Progenitor cell of endocrine pancreas (in vitro differentiated cells): ENCODE results near the gene RNF217. TPM values are rescaled to one million over a fixed set of nuclear protein-coding genes. Genes with fewer than 3 reads are reported as not detected.

ENCODE experiments used
- DNase-seq: peaks from one replicate; pipeline ENCODE4 v3.0.0; 2021; ENCODE audit warnings: low spot score; ENCODE audit not compliant: unreplicated experiment
- H3K27ac Mint-ChIP-seq: 2 replicates; pipeline ENCODE4 v1.8.0; 2021; ENCODE audit warnings: mild to moderate bottlenecking, moderate library complexity, mixed read lengths
- H3K27me3 Mint-ChIP-seq: 2 replicates; pipeline ENCODE4 v1.8.0; 2021; ENCODE audit warnings: mixed read lengths
- H3K36me3 Mint-ChIP-seq: 2 replicates; pipeline ENCODE4 v1.8.0; 2022; ENCODE audit warnings: mixed read lengths; ENCODE audit not compliant: insufficient read depth
- H3K4me1 Mint-ChIP-seq: 2 replicates; pipeline ENCODE4 v1.8.0; 2021; ENCODE audit warnings: low read depth, mixed read lengths
- H3K4me3 Mint-ChIP-seq: 2 replicates; pipeline ENCODE4 v1.8.0; 2021; ENCODE audit warnings: low read depth, mild to moderate bottlenecking, moderate library complexity, mixed read lengths
- H3K9me3 Mint-ChIP-seq: 2 replicates; pipeline ENCODE4 v1.8.0; 2021; ENCODE audit warnings: low read depth, mixed read lengths
- total RNA-seq: library from RNA; stranded (reverse); gene quantifications from 2 replicates; pipeline ENCODE4 v1.2.1, GENCODE V29; 2021
- TF ChIP-seq, protein P1 (sequence below): fragments of 200-600 bp; sonication (generic); IDR thresholded peaks from one replicate; pipeline ENCODE4 v1.5.0; 2021; ENCODE audit warnings: antibody characterized with exemption, mild to moderate bottlenecking; ENCODE audit not compliant: unreplicated experiment

Gene RNF217
- total RNA-seq, 1 donor from 2014 or later, result 22.6 TPM

DNA sequence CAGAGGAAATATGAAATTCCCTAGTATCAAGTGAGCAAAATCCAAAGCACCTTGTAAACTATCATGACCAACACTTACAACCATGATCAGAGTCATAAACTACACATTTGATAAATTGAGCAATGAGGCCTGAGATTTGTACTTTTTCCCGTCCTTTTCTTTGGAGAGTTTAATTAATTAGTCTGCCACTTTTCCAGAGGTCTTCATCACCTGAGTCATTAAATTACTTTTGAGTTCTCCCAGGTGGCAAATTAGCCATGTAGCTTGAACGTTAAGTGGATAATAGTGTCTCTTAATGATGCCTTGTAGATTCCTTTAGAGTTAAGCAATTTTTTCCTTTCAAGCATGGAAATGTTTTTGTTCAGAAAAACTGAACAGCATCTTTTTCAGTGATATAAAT, 75.6 kb downstream of the RNF217 start:
- Mint-ChIP-seq H3K4me1 (peaks cover 1% of the 10 kb centered on the region), H3K9me3 (peaks cover 4% of the 10 kb centered on the region), H3K4me3 (no peak overlapping the region), H3K36me3 (peaks cover 1% of the 10 kb centered on the region), H3K27ac (no peak overlapping the region), H3K27me3 (no peaks in the 10 kb centered on the region)
- no peak for DNase-seq
- TF ChIP-seq, protein P1, sequence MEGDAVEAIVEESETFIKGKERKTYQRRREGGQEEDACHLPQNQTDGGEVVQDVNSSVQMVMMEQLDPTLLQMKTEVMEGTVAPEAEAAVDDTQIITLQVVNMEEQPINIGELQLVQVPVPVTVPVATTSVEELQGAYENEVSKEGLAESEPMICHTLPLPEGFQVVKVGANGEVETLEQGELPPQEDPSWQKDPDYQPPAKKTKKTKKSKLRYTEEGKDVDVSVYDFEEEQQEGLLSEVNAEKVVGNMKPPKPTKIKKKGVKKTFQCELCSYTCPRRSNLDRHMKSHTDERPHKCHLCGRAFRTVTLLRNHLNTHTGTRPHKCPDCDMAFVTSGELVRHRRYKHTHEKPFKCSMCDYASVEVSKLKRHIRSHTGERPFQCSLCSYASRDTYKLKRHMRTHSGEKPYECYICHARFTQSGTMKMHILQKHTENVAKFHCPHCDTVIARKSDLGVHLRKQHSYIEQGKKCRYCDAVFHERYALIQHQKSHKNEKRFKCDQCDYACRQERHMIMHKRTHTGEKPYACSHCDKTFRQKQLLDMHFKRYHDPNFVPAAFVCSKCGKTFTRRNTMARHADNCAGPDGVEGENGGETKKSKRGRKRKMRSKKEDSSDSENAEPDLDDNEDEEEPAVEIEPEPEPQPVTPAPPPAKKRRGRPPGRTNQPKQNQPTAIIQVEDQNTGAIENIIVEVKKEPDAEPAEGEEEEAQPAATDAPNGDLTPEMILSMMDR, result no peak

DNA sequence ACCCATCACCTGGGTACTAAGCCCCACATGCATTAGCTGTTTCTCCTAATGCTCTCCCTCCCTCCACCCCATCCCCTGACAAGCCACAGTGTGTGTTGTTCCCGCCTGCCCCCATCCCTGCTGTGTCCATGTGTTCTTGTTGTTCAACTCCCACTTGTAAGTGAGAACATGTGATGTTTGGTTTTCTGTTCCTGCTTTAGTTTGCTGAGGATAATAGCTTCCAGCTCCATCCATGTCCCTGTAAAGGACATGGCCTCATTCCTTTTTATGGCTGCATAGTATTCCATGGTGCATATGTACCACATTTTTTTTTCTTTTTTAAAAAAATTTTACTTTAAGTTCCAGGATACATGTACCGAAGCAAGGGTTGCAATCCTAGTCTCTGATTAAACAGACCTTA, 76.7 kb downstream of the RNF217 start:
- Mint-ChIP-seq H3K27me3 (no peaks in the 10 kb centered on the region), H3K9me3 (peaks cover 4% of the 10 kb centered on the region), H3K4me3 (no peak overlapping the region), H3K27ac (no peak overlapping the region), H3K4me1 (peaks cover 1% of the 10 kb centered on the region), H3K36me3 (peaks cover 1% of the 10 kb centered on the region)
- TF ChIP-seq, protein P1, result no peak
- DNase-seq, result no peak

DNA sequence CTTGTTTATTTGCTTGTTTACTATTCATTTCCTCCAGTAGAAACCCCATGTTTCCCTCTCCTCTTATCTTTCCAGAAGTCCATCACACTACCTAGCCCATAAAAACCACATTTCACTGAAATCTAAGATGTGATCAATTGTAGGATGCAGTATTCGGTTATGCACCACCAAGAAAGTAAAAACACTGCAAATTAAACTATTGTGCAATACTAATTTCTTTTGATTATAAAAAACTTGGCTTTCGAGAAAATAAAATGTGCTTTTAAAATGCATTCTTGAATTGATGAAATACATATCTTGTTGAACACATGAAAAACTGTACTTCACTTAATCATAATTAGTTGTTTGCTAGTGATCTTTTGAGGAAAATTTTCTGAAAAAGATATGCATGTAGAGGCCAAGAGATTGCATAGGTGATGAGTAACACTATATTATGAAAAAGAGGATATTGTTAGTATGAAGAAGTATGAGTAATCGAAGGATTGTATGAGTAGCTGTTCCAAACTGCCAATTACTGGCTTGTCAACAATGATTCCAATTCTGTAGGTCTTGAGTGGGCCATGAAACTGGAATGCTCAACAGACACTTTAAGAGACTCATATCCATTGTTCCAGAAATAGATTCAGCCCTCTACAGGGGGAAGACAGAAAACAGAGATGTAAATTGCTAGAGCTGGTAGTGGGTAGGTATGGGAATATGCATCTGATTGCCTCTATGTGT, 79.7 kb downstream of the RNF217 start:
- Mint-ChIP-seq H3K27me3 (no peaks in the 10 kb centered on the region), H3K9me3 (peaks cover 4% of the 10 kb centered on the region), H3K4me1 (peaks cover 1% of the 10 kb centered on the region), H3K27ac (no peak overlapping the region), H3K4me3 (no peak overlapping the region), H3K36me3 (peaks cover 6% of the 10 kb centered on the region)
- TF ChIP-seq, protein P1, result no peak
- DNase-seq, result no peak

DNA sequence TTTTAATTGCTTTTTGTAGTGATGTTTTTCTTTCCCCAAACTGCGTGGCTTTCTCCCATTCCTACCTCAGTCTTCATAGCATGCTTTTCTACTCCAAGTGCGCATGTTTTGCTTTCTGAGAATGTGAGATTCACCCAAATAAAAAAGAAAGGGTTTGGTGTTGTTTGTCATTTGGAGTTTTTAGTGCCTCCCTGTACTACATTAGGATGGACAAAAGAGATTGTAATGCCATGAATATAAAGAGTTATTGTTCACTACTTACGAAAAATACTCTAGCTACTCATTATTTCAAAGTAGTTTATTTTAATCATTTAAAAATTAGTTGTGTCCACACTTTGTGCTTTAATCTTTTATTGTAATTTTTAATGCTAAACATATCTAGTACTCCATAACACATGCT, 81.8 kb downstream of the RNF217 start:
- Mint-ChIP-seq H3K4me1 (peaks cover 7% of the 10 kb centered on the region), H3K27ac (no peak overlapping the region), H3K9me3 (peaks cover 4% of the 10 kb centered on the region), H3K4me3 (no peak overlapping the region), H3K27me3 (no peaks in the 10 kb centered on the region), H3K36me3 (peaks cover 6% of the 10 kb centered on the region)
- TF ChIP-seq, protein P1, result no peak
- DNase-seq, result no peak

DNA sequence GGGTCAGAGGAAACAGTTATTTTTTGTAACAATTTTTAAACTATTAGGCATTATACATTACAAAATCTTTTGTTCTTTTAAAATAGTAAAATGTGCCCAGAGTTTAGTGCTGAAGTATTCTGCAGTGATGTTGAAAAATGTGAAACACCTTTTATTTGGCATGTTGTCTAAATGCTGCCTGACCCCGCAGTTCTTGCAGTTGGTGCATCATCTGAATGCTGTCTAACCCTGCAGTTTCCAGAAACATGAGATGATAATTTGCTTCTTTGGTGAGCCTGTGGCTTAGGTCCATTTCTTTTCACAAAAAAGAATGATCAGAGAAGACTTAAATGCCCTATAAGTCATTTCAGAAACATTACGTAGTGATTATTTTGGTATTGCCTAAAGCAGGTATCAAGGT, 82.4 kb downstream of the RNF217 start:
- Mint-ChIP-seq H3K36me3 (peaks cover 5% of the 10 kb centered on the region), H3K4me3 (no peak overlapping the region), H3K4me1 (peaks cover 13% of the 10 kb centered on the region), H3K27me3 (no peaks in the 10 kb centered on the region), H3K9me3 (peaks cover under 1% of the 10 kb centered on the region), H3K27ac (no peak overlapping the region)
- TF ChIP-seq, protein P1, result no peak
- DNase-seq, result no peak
